Testis (tissue), 3 donors: ENCODE results near the gene SELENOI. TPM values are rescaled to one million over a fixed set of nuclear protein-coding genes. Genes with fewer than 3 reads are reported as not detected.

Source experiments
- DNase-seq: peaks from one replicate; pipeline ENCODE4 v3.0.0-alpha.2; 2019
- H3K27ac ChIP-seq, 2 donors: fragments of 200-600 bp; sonication (generic); one replicate each; pipeline ENCODE4 v1.5.1; 2019
- H3K27me3 ChIP-seq: fragments of 200-600 bp; sonication (generic); one replicate; pipeline ENCODE4 v1.5.1; 2019
- H3K36me3 ChIP-seq: fragments of 200-600 bp; sonication (generic); one replicate; pipeline ENCODE4 v1.5.1; 2017; ENCODE audit warnings: low read depth; ENCODE audit errors: missing control alignments
- H3K4me1 ChIP-seq: fragments of 200-600 bp; sonication (generic); one replicate; pipeline ENCODE4 v1.5.1; 2019
- H3K4me3 ChIP-seq, 2 donors: fragments of 200-600 bp; sonication (generic); one replicate each; pipeline ENCODE4 v1.5.1; 2017 to 2019
- H3K9me3 ChIP-seq: fragments of 200-600 bp; sonication (generic); one replicate; pipeline ENCODE4 v1.5.1; 2017
- POLR2A ChIP-seq: fragments of 450-650 bp; IDR thresholded peaks from one replicate; pipeline ENCODE4 v1.6.1; 2017; ENCODE audit warnings: antibody characterized with exemption, mild to moderate bottlenecking, moderate library complexity
- WGBS, 2 donors: methylation state at CpG; one replicate each; pipeline ENCODE4 v1.1.5; 2018; 5-methylcytosine and 5-hydroxymethylcytosine counted together
- intact Hi-C: fragments of 100-400 bp; cut with DNase I; formaldehyde crosslinking; loops from one replicate; pipeline ENCODE4 v1.15.1; 2023; ENCODE audit warnings: low total_unique reads
- polyA plus RNA-seq: library from polyadenylated mRNA; stranded (reverse); fragments of 350-450 nt; fragmentation: Illumina TruSeq; extraction: RNeasy Lipid Tissue Mini Kit (QIAGEN cat#74804); gene quantifications from one replicate; pipeline ENCODE4 v1.2.3, GENCODE V29; 2014; ENCODE audit warnings: low read depth, low replicate concordance; ENCODE audit not compliant: insufficient read depth
- total RNA-seq, 2 donors: library from RNA; depleted of rRNA; stranded (reverse); fragments of >200 nt; gene quantifications; one replicate each; pipeline ENCODE4 v1.2.3, GENCODE V29; 2016
- TF ChIP-seq, protein P1 (sequence below), 3 experiments: fragments of 450-650 bp in 2 of 3; fragments of 200-600 bp in 1 of 3; sonication (generic) in 1 of 3; IDR thresholded peaks; one replicate each; pipeline ENCODE4 v1.5.1; 2016 to 2019; ENCODE audit warnings: antibody characterized with exemption in 3 of 3, mild to moderate bottlenecking in 2 of 3, moderate library complexity in 1 of 3

Gene SELENOI
- total and polyA plus RNA-seq, 3 donors from 2014 or later, result 8.7 to 26.7 (median 23.8) TPM

DNA sequence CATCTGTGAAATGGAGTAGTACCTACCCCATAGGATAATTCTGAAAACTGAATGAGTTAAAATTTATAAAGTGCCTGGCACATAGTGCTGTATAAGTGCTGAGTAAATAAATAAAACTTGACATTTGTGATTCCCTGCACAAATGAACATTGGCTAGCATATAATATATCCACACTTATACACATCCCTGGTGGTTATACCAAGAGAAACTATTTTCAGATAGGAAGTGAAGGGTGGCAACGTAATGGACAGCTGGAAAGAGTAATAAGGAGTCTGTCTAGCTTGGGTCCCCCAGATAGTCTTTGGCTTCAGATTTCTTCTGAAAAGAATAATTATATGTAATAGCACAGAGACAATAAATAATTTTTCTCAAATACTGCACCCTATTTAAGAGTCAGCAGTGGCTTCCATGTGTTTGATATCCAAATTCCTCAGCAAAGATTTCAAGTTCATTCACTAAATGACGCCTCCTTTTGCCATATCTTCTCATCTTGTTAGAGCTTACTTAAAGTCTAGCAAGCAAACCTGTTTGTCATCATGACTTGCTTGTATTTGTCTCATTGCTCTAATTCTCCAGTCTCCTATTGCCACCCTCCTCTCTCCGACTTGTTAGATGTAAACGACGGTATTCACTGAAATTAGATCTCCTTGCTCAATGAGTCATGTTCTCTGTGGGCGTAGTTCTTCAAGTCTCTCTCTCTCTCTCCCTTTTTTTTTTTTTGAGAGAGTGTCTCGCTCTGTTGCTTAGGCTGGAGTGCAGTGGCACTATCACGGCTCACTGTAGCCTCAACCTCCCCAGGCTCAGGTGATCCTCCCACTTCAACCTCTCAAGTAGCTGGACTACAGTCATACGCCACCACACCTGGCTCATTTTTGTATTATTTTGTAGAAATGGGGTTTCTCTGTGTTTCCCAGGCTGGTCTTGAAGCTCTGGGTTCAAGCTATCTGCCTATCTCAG lies 9.4 kb downstream of the SELENOI start:
- Histone ChIP-seq H3K27me3 (no peaks in the 10 kb centered on the region), H3K4me3 (no peak overlapping the region), H3K36me3 (no peaks in the 10 kb centered on the region), H3K27ac (no peak overlapping the region), H3K9me3 (no peaks in the 10 kb centered on the region), H3K4me1 (no peaks in the 10 kb centered on the region)
- TF ChIP-seq, protein P1, sequence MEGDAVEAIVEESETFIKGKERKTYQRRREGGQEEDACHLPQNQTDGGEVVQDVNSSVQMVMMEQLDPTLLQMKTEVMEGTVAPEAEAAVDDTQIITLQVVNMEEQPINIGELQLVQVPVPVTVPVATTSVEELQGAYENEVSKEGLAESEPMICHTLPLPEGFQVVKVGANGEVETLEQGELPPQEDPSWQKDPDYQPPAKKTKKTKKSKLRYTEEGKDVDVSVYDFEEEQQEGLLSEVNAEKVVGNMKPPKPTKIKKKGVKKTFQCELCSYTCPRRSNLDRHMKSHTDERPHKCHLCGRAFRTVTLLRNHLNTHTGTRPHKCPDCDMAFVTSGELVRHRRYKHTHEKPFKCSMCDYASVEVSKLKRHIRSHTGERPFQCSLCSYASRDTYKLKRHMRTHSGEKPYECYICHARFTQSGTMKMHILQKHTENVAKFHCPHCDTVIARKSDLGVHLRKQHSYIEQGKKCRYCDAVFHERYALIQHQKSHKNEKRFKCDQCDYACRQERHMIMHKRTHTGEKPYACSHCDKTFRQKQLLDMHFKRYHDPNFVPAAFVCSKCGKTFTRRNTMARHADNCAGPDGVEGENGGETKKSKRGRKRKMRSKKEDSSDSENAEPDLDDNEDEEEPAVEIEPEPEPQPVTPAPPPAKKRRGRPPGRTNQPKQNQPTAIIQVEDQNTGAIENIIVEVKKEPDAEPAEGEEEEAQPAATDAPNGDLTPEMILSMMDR (IDR thresholded peaks at IDR 0.05), result no peak
- no peak for TF ChIP-seq POLR2A
- WGBS, 2 donors, result 83 to 87% methylated on average over 9 of the region's 9 CpGs
- intact Hi-C loops, result no loop called here
- no peak for DNase-seq

DNA sequence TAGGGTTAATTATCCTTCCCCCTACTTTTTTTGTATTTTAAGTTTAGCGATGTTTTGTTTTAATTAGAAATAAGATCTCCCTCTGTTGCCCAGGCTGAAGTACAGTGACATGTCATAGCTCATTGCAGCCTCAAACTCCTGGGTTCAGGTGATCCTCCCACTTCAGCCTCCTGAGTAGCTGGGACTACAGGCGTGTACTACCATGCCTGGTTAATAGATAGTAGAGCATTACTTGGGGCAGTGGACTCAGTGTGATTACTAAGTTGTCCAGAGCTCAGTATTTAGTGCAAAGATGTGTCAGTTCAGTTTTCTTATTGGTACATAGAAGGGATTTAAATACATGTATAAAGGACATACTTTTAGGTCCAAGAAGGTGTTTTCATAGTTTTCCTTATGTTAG lies 10.2 kb downstream of the SELENOI start:
- Histone ChIP-seq H3K36me3 (no peaks in the 10 kb centered on the region), H3K4me3 (no peak overlapping the region), H3K27ac (no peak overlapping the region), H3K9me3 (no peaks in the 10 kb centered on the region), H3K4me1 (no peaks in the 10 kb centered on the region), H3K27me3 (no peaks in the 10 kb centered on the region)
- TF ChIP-seq, protein P1 (IDR thresholded peaks at IDR 0.05), result no peak
- no peak for TF ChIP-seq POLR2A
- no peak for DNase-seq
- intact Hi-C loops, result no loop called here
- 93 to 95% methylated on average over 2 of the region's 2 CpGs for WGBS, 2 donors

DNA sequence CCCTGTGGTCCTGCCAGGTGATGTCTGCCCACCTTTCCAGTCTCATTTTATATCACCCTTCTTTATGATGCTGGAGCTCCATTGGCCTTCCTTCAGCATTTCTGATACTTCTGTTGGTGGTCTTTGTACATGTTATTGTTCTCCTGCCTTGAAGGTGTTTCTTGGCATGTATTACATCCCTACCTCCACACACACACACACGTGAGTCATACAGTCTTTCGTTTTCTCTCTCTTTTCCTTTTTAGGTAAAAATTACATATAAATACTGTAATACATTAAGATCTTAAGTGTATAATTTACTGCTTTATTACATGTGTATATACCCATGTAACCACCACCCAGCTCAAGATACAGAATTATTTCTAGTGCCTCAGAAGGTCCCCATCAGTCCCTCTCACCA lies 10.8 kb downstream of the SELENOI start:
- Histone ChIP-seq H3K9me3 (no peaks in the 10 kb centered on the region), H3K27ac (no peak overlapping the region), H3K36me3 (no peaks in the 10 kb centered on the region), H3K4me3 (no peak overlapping the region), H3K4me1 (no peaks in the 10 kb centered on the region), H3K27me3 (no peaks in the 10 kb centered on the region)
- TF ChIP-seq POLR2A, result no peak
- TF ChIP-seq, protein P1 (IDR thresholded peaks at IDR 0.05), result no peak
- 86 to 91% methylated on average over 2 of the region's 2 CpGs for WGBS, 2 donors
- intact Hi-C loops, result no loop called here
- no peak for DNase-seq

DNA sequence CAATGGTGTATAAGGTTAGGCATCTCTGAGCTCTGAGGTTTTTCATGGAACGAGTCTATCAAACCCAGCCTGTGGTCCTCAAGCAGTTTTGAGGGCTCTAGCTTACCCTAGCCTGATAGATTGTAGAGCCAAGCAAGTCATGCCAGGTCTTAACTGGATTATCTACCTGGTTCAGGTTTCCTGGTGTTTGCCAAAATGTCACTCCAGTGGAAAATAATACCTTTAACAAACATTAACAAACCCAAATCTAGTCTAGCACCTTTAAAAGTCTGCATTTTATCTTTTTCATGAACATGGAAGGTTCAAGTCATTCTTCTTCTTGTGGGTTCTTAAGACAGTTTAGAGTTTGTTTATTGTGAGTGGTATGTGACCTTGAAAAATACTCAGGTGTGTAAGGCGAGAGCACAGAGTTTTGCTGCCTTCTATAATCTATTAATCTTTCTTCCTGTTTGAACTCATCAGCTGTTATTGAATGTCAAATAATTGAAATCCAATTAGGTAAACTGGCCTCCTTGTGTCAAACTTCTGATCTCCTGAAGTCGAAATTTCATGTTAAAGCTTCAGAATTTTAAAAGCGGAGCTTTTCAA lies 14.0 kb downstream of the SELENOI start:
- WGBS, 2 donors, result 86 to 87% methylated on average over 4 of the region's 4 CpGs
- Histone ChIP-seq H3K4me1 (no peaks in the 10 kb centered on the region), H3K27me3 (no peaks in the 10 kb centered on the region), H3K36me3 (no peaks in the 10 kb centered on the region), H3K27ac (no peak overlapping the region), H3K4me3 (no peak overlapping the region), H3K9me3 (no peaks in the 10 kb centered on the region)
- TF ChIP-seq, protein P1 (IDR thresholded peaks at IDR 0.05), result no peak
- TF ChIP-seq POLR2A, result no peak
- DNase-seq, result no peak
- intact Hi-C loops, result no loop called here
